B cell (primary cell): ENCODE data around the gene PTPRT. TPM values are rescaled to one million over a fixed set of nuclear protein-coding genes. Genes with fewer than 3 reads are reported as not detected.

Experiments
- ATAC-seq: fragments of 200-7000 bp; cut with Tn5 transposase; one replicate; pipeline ENCODE4 v1.10.0; 2021; ENCODE audit warnings: low read depth, mild to moderate bottlenecking, moderate number of reproducible peaks, moderate library complexity
- CTCF ChIA-PET: fragments of 350-600 bp; sonication (Branson Sonifier 250); formaldehyde crosslinking; loops from one replicate; lab custom pipeline; 2021; ENCODE audit warnings: antibody characterized with exemption, inconsistent platforms; lab: Charles Lee
- POLR2A ChIA-PET: fragments of 350-600 bp; sonication (Branson Sonifier 250); formaldehyde crosslinking; loops from one replicate; lab custom pipeline; 2021; ENCODE audit warnings: antibody characterized with exemption; lab: Charles Lee
- DNase-seq: peaks from one replicate; pipeline ENCODE4 v3.0.0; 2013
- H2AFZ ChIP-seq: 2 replicates; pipeline ENCODE4 v1.6.1; 2012; ENCODE audit warnings: mild to moderate bottlenecking, low read depth, low read length; ENCODE audit not compliant: insufficient read depth, poor library complexity, severe bottlenecking
- H3K27ac ChIP-seq, 2 donors: 1 replicate in 1 of 2; 2 replicates in 1 of 2; pipeline ENCODE4 v1.5.1; 2012 to 2013; ENCODE audit warnings: low read length in 2 of 2, mild to moderate bottlenecking in 2 of 2, moderate library complexity in 1 of 2
- H3K27me3 ChIP-seq, 4 experiments: fragments of 200-600 bp in 1 of 4; sonication (generic) in 1 of 4; replicated peaks in 1 of 4; 1 replicate in 2 of 4; 2 replicates in 2 of 4; pipeline versions ENCODE4 v1.6.1 to v1.7.0; 2013 to 2016; ENCODE audit warnings: low read length in 3 of 4, mild to moderate bottlenecking in 2 of 4, mixed read lengths in 1 of 4, moderate library complexity in 1 of 4; ENCODE audit not compliant: insufficient read depth in 4 of 4, control insufficient read depth in 3 of 4; ENCODE audit errors: control extremely low read depth in 1 of 4
- H3K36me3 ChIP-seq, 2 experiments: replicated peaks in 1 of 2; 1 replicate in 1 of 2; 2 replicates in 1 of 2; pipeline versions ENCODE4 v1.6.1 to v1.7.1; 2013; ENCODE audit warnings: low read length in 1 of 2; ENCODE audit not compliant: insufficient read depth in 2 of 2, control insufficient read depth in 1 of 2; ENCODE audit errors: control extremely low read depth in 1 of 2, extremely low read depth in 1 of 2
- H3K4me1 ChIP-seq, 2 donors: fragments of 200-600 bp in 1 of 2; sonication (generic) in 1 of 2; 1 replicate in 1 of 2; 2 replicates in 1 of 2; pipeline versions ENCODE4 v1.5.1 to v1.6.1; 2013 to 2017; ENCODE audit warnings: low read length in 2 of 2; ENCODE audit not compliant: control insufficient read depth in 2 of 2, insufficient read depth in 2 of 2
- H3K4me2 ChIP-seq: replicated peaks from 2 replicates; pipeline ENCODE3; 2012; ENCODE audit warnings: mild to moderate bottlenecking, low read depth, low read length; ENCODE audit not compliant: poor library complexity, severe bottlenecking
- H3K4me3 ChIP-seq, 5 experiments: fragments of 200-600 bp in 1 of 5; sonication (generic) in 1 of 5; 1 replicate in 3 of 5; 2 replicates in 2 of 5; pipeline versions ENCODE4 v1.5.1 to v1.7.0; 2011 to 2016; ENCODE audit warnings: low read length in 4 of 5, mild to moderate bottlenecking in 4 of 5, low read depth in 2 of 5, control low read depth in 1 of 5, moderate library complexity in 1 of 5; ENCODE audit not compliant: insufficient read depth in 1 of 5; ENCODE audit errors: control extremely low read depth in 1 of 5, extremely low read depth in 1 of 5
- H3K79me2 ChIP-seq: fragments of 200-600 bp; sonication (generic); one replicate; pipeline ENCODE4 v1.6.0; 2016; ENCODE audit warnings: low read length; ENCODE audit not compliant: control insufficient read depth, insufficient read depth
- H3K9ac ChIP-seq: fragments of 200-600 bp; sonication (generic); 2 replicates; pipeline ENCODE4 v1.6.1; 2017; ENCODE audit warnings: mild to moderate bottlenecking, low read length, moderate library complexity
- H3K9me3 ChIP-seq, 3 donors: one replicate each; pipeline versions ENCODE4 v1.6.1 to v1.7.1; 2013; ENCODE audit warnings: low read length in 2 of 3; ENCODE audit not compliant: control insufficient read depth in 2 of 3, insufficient read depth in 1 of 3; ENCODE audit errors: control extremely low read depth in 1 of 3
- H4K20me1 ChIP-seq: 2 replicates; pipeline ENCODE4 v1.6.0; 2012; ENCODE audit warnings: mild to moderate bottlenecking, low read length; ENCODE audit not compliant: insufficient read depth, control insufficient read depth, poor library complexity, severe bottlenecking
- H3K27ac Mint-ChIP-seq: one replicate; pipeline ENCODE4 v1.8.0; 2021; ENCODE audit warnings: mixed read lengths
- H3K27me3 Mint-ChIP-seq: one replicate; pipeline ENCODE4 v1.8.0; 2021; ENCODE audit warnings: mixed read lengths
- H3K4me1 Mint-ChIP-seq: one replicate; pipeline ENCODE4 v1.8.0; 2021; ENCODE audit warnings: mixed read lengths
- H3K4me3 Mint-ChIP-seq: one replicate; pipeline ENCODE4 v1.8.0; 2021; ENCODE audit warnings: mixed read lengths
- H3K9me3 Mint-ChIP-seq: one replicate; pipeline ENCODE4 v1.8.0; 2022; ENCODE audit warnings: mixed read lengths; ENCODE audit not compliant: insufficient read depth
- EZH2 ChIP-seq: IDR thresholded peaks from 2 replicates; pipeline ENCODE4 v1.6.1; 2012; ENCODE audit warnings: borderline replicate concordance, low read depth, mild to moderate bottlenecking, moderate library complexity, low read length; ENCODE audit not compliant: insufficient read depth, poor library complexity, severe bottlenecking
- WGBS: methylation state at CpG from one replicate; pipeline ENCODE4 v1.1.5; 2013; ENCODE audit warnings: missing lambda C conversion rate; ENCODE audit not compliant: insufficient coverage; 5-methylcytosine and 5-hydroxymethylcytosine counted together
- intact Hi-C: fragments of 100-400 bp; cut with micrococcal nuclease; formaldehyde crosslinking; loops from one replicate; pipeline ENCODE4 v1.10.0; 2022
- polyA plus RNA-seq: library from polyadenylated mRNA; depleted of rRNA; stranded (reverse); fragments of >200 nt; gene quantifications from 2 replicates; pipeline ENCODE4 v1.2.3, GENCODE V29; 2012
- total RNA-seq, 2 donors: library from RNA; stranded (reverse); fragments of 120-200 nt in 1 of 2; gene quantifications; 1 replicate in 1 of 2; 2 replicates in 1 of 2; pipeline versions ENCODE4 v1.2.3 to v1.2.4, GENCODE V29; 2013 to 2022
- TF ChIP-seq, protein P1 (sequence below): fragments of 200-600 bp; IDR thresholded peaks from one replicate; pipeline ENCODE4 v1.8.0; 2022; ENCODE audit warnings: antibody characterized with exemption, mild to moderate bottlenecking

PTPRT gene
- total and polyA plus RNA-seq, 2 donors (not counting 1 experiment from before 2014, with no cell fraction given) = not detected

GRCh38 chr20:42714298-42715141 lies 475.2 kb downstream of the PTPRT start:
- Histone ChIP-seq H3K9ac (no peak overlapping the region), H3K4me3 (no peak overlapping the region), H3K9me3 (peaks cover 0 to 16% (median 12%) of the 10 kb centered on the region in 3 donors), H3K4me2 (no peak overlapping the region), H2AFZ (no peak overlapping the region), H4K20me1 (no peaks in the 10 kb centered on the region), H3K79me2 (no peaks in the 10 kb centered on the region), H3K36me3 (no peaks in the 10 kb centered on the region), H3K4me1 (no peaks in the 10 kb centered on the region), H3K27ac (no peak overlapping the region), H3K27me3 (no peaks in the 10 kb centered on the region)
- ChIA-PET POLR2A (no interaction called here), CTCF (no interaction called here)
- TF ChIP-seq EZH2 = no peak
- TF ChIP-seq, protein P1, sequence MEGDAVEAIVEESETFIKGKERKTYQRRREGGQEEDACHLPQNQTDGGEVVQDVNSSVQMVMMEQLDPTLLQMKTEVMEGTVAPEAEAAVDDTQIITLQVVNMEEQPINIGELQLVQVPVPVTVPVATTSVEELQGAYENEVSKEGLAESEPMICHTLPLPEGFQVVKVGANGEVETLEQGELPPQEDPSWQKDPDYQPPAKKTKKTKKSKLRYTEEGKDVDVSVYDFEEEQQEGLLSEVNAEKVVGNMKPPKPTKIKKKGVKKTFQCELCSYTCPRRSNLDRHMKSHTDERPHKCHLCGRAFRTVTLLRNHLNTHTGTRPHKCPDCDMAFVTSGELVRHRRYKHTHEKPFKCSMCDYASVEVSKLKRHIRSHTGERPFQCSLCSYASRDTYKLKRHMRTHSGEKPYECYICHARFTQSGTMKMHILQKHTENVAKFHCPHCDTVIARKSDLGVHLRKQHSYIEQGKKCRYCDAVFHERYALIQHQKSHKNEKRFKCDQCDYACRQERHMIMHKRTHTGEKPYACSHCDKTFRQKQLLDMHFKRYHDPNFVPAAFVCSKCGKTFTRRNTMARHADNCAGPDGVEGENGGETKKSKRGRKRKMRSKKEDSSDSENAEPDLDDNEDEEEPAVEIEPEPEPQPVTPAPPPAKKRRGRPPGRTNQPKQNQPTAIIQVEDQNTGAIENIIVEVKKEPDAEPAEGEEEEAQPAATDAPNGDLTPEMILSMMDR = no peak
- intact Hi-C loops = no loop called here
- H3K4me1 Mint-ChIP-seq = no peaks in the 10 kb centered on the region
- peaks cover 8% of the 10 kb centered on the region for H3K9me3 Mint-ChIP-seq
- no peak overlapping the region for H3K4me3 Mint-ChIP-seq
- ATAC-seq (no peak), DNase-seq (no peak)
- H3K27ac Mint-ChIP-seq = no peak overlapping the region
- 46% methylated on average over 4 of the region's 5 CpGs for WGBS
- H3K27me3 Mint-ChIP-seq = no peaks in the 10 kb centered on the region

GRCh38 chr20:42708266-42708665 lies 481.4 kb downstream of the PTPRT start:
- no peaks in the 10 kb centered on the region for H3K4me1 Mint-ChIP-seq
- H3K27me3 ChIP-seq = no peaks in the 10 kb centered on the region
- no peak overlapping the region for H3K27ac Mint-ChIP-seq
- no peaks in the 10 kb centered on the region for H3K36me3 ChIP-seq
- H3K4me3 Mint-ChIP-seq = no peak overlapping the region
- no peak overlapping the region for H3K27ac ChIP-seq
- H3K9me3 ChIP-seq = peaks cover 0 to 13% (median 12%) of the 10 kb centered on the region in 3 donors
- no peaks in the 10 kb centered on the region for H3K4me1 ChIP-seq
- peaks cover 15% of the 10 kb centered on the region for H3K9me3 Mint-ChIP-seq
- no peaks in the 10 kb centered on the region for H3K79me2 ChIP-seq
- H3K9ac ChIP-seq = no peak overlapping the region
- no peak overlapping the region for H2AFZ ChIP-seq
- 96% methylated on average over 3 of the region's 3 CpGs for WGBS
- no peak overlapping the region for H3K4me3 ChIP-seq
- H3K4me2 ChIP-seq = no peak overlapping the region
- ATAC-seq = no peak
- TF ChIP-seq, protein P1 = no peak
- no peak for TF ChIP-seq EZH2
- POLR2A ChIA-PET = no interaction called here
- no peak for DNase-seq
- intact Hi-C loops = no loop called here
- H4K20me1 ChIP-seq = no peaks in the 10 kb centered on the region
- CTCF ChIA-PET = interaction anchor here (0.5 kb wide), 1 partner anchor 1043 kb away, joined by 4 read pairs; no protein-coding TSS in a partner anchor
- no peaks in the 10 kb centered on the region for H3K27me3 Mint-ChIP-seq
